ENCODE data around the gene OSBPL7.

- no peak for TF ChIP-seq CTCF (IDR thresholded peaks at IDR 0.05)
- no peak for TF ChIP-seq POLR2AphosphoS5 (IDR thresholded peaks at IDR 0.05; ENCODE audit: low read depth, low read length)
- no peak for TF ChIP-seq SIN3A (IDR thresholded peaks at IDR 0.05; ENCODE audit: borderline replicate concordance, insufficient read depth, low read depth, low read length)
- TF ChIP-seq TCF7L2 (IDR thresholded peaks at IDR 0.05; ENCODE audit: low read depth, low read length) = no peak
These were observed 10.5 kb downstream of the OSBPL7 start for GRCh38 chr17:47810901-47811635.

All from Panc1 (cell line).